NT2/D1 (cell line): ENCODE results near the gene ICOSLG.
"Not testable (repeated sequence)": the region's sequence is repeated elsewhere in the genome, so short reads cannot be mapped to it uniquely, and the experiment has no call there.

ENCODE experiments used
- SUZ12 ChIP-seq: IDR thresholded peaks from 2 replicates; pipeline ENCODE4 v1.6.1; 2011; ENCODE audit not compliant: insufficient read length, insufficient read depth; ENCODE audit errors: extremely low read depth
- YY1 ChIP-seq: IDR thresholded peaks from 2 replicates; pipeline ENCODE4 v1.6.1; 2011; ENCODE audit not compliant: insufficient read length, insufficient read depth
- ZNF274 ChIP-seq: IDR thresholded peaks from 2 replicates; pipeline ENCODE4 v1.6.1; 2011; ENCODE audit warnings: mild to moderate bottlenecking, low read depth, low read length

GRCh38 chr21:44206698-44207676 lies 33.8 kb downstream of the ICOSLG start:
- not testable (repeated sequence) for TF ChIP-seq SUZ12, ZNF274, YY1
